HG02840 (cell line): ENCODE results near the gene CHST11.
A peak's percentile ranks its signal among the peaks of the same experiment; 100 is the strongest.

Source experiments
- ATAC-seq: cut with Tn5 transposase; IDR thresholded peaks from one replicate; pipeline ENCODE4 v1.9.1; 2021; ENCODE audit warnings: mild to moderate bottlenecking, moderate library complexity, moderate number of reproducible peaks; ENCODE audit not compliant: unreplicated experiment, low FRiP score

Gene CHST11

DNA sequence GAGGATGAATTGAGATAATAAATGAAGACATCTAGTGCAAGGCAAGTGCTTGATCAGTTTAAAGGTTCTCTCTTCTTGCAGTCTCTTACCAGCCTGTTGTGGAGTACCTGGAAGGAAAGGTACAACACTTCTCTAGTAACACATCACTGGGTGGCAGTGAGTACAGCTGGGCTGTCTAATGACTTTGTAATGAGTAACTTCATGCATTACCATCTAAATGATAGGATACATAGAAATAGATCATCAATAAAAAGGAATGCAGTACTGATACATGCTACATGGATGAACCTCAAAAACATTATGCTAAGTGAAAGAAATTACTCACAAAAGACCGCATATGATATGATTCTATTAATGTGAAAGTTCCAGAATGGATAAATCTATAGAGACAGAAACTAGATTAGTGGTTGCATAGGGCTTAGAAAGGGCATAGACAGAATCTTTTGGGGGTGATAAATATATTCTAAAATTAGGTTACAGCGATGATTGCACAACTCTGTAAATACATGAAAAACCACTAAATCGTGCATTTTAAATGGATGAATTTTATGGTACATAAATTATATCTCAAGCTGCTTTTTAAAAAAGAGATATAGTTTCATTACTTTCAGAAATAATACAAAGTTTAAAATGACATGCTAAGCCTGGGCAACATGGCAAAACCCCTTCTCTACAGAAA, 224.4 kb downstream of the CHST11 start:
- no peak for ATAC-seq

DNA sequence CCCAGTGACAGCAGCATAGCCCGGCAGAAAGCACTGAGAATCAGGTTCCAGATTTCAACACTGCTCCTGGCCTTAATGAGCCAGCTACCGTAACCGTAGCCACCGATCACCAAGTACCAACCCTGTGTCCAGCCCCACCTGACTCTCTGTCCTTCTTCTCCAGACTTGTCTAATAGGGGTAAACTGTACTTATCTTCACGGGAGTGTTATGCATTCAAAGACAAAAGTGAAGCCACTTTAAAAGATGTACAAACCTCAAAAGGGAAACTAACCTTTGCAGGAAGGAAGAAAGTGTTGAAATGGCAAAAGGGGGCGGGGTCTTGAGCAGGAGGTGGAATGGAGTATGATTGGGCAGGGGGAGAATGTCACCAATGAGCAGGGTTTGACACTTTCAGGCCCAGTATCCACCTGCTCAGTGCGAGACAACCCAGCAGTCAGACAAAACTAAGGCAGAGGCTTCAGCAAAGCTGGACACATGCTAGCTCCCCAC, 226.1 kb downstream of the CHST11 start:
- peak; percentile 58 for ATAC-seq

DNA sequence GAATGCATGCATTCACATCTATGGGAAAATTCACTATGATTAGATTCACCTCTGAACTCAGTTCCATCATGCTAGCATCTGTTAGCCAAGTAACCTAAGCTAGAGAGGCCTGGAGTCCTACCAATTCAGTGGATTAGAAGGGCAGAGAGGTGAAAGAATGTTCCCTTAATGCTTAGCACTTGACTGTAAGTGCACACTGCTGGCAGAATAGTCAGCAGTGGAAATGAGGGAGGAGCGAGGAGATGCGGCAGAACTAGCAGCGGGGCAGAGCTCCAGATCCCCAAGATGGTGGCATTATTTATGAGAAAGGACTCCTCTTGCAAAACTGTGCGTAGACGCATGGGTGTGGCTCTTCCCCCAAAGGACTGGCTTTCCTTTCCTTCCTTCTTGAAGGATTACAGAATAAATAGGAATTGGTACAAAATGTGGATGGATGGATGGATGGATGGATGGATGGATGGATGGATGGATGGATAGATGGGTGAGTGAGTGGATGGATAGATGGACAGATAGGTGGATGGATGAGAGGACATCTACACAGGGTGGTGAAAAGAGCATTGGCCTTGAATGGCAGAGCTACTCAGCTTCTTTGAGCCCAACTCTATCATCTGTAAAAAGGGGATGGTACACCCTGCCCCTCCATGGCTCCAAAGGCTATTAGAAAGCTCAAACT, 227.2 kb downstream of the CHST11 start:
- no peak for ATAC-seq

DNA sequence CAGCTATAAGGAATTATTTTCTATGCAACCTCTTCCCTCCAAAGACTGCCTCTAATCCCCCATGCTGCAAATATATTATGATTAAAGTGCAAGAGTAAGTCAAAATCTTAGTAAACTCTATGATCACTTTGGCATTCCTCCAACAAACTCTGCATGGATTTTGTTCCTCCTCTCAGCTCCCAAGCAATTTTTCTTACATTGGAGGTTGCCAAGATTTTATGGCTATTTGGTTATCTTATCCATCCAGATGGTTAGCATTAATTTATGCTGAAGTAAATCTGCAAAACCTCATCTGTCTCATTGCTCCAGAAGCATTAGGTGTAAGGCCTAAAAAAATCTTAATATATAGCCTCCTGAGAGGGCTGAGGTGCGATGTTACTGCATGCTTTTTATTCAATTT, 228.1 kb downstream of the CHST11 start:
- ATAC-seq: no peak

DNA sequence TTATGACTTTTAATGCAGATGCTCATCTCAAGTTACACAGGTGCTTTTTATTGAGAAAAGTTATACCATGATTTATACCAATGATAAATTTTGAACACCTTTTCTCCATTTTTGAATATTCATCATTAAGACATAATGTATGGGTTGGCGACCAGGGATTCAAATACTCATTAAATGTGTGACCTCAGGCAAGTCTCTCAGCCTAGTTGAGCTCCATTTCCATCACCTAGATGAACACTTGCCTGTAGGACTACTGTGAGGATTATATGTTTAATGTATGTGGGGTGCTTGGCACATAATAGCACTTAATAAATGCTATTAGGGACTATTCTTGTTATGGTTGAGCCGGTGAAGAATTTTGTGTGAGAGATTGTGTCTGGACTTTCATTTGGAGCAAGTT, 228.6 kb downstream of the CHST11 start:
- no peak for ATAC-seq

DNA sequence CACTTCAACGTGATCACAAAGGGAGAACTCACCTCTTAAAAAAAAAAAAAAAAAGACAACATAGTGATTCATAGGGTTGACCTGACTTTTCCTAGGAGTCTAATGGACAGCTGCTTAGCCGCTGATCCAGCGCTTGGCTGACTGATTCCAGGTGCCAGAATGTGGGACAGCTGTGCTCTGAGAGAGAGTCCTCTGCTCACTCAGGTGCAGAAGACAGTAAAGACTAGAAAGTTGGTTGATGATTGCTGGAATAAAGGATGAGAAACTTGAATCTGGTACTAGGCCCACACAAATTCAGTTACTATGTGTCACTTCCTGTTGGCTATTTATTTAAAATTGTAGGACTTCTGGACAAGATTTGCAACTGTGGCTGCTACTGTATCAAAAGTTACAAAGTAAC, 229.4 kb downstream of the CHST11 start:
- ATAC-seq: no peak

DNA sequence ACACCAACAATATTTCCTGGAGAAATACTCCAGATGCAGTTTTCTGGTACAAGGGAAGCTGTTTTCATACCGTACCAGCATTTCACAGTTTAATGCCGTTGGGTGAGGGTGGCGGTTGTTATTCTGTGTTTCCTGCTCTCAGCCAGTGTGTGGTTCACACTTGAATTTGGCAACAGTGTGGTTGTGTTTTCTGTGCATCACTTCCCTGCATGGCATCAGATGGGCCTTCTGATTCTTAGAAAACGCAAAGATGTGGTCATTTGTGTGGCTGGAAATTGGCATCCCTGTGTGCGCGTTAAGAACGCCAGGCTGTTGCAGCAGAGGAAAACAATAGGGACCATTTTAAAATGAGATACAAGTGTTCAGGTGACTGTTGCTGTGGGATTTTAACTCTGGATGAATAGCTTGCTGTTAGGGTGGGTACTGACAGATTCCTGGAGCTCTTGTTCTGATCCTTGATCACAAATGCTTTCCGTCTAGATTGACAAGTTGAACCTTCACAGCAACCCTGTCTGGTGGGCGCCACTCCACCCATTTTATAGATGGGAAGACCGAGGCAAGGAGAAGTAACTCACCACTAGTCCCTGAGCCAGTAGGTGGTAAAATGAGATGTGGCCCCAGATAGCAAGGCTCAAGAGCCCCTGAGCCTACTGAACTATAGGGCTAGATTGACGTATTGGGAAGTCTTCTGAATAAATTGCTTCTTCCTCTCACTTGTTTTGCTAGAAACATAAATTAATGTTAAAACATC, 231.2 kb downstream of the CHST11 start:
- no peak for ATAC-seq

DNA sequence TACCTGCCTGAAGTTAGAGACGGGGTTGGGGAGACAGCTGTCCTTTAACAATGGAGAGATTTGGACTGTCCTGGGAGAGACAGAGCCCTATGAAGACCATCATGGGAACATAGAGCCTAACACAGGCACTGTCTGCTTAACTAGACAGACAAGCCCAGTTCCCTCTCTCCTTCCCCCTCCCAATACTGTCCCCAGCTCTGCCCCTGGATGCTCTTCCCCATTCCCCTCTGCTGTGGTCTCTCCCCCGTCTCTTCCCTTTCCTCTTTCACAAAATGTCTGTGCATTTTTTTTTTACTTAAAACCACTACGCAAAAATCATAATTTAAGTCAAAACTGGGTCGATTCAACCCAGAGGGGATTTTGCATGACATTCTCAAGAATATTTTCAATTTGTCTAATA, 232.9 kb downstream of the CHST11 start:
- no peak for ATAC-seq

DNA sequence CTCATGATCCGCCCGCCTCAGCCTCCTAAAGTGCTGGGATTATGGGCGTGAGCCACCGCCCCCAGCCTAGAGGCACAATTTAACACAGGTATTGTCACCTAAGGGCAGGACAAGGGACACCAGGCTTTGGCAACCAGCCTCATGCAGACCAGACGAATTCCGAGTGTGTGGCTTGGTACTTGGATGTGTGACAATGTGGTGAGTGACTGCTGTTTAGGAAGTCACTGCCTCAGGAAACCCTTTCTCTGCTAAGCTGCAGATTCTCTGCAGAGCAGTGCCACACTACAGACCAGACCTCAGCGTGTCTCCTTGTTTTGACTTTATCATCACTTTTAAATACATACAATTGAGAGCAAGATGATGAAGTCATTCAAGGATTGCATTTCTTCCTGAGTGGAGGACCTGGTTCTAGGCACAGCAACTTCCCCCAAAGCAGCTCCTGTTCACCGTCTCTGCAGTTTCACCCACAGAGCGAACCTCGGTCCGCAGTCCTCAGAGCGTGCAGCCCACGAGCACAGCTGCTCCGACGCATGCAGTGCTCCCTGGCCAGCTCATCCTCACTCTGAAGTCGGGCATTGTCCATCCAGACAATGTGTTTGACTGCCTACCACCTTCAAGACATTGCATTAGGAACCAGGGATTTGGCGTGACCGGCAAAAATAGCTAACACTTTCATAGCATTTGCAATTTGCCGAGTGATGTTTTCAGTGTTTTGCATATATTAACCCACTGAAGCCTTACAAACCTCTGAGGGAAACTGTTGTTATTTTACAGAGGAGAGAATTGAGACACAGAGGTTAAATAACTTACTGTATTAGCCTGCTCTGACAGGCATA, 235.2 kb downstream of the CHST11 start:
- ATAC-seq: no peak

DNA sequence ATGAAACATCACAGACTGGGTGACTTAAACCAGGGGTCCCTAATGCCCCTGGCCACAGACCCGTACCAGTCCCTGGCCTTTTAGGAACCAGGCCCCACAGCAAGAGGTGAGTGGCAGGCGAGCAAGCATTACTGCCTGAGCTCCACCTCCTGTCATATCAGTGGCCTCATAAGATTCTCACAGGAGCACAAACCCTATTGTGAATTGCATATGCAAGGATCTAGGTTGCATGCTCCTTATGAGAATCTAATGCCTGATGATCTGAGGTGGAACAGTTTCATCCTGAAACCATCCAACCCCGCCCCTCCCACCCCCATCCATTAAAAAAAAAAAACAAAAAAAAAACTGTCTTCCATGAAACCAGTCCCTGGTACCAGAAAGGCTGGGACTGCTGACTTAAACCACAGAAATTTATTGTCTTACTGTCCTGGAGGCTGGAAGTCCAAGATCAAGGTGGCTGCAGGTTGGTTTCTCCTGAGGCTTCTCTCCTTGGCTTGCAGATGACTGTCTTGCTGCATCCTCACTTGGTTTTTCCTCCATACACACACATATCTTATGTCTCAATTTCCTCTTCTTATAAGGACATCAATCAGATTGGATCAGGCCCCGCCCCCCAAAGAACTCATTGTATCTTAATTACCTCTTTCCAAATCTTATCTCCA, 235.9 kb downstream of the CHST11 start:
- no peak for ATAC-seq

DNA sequence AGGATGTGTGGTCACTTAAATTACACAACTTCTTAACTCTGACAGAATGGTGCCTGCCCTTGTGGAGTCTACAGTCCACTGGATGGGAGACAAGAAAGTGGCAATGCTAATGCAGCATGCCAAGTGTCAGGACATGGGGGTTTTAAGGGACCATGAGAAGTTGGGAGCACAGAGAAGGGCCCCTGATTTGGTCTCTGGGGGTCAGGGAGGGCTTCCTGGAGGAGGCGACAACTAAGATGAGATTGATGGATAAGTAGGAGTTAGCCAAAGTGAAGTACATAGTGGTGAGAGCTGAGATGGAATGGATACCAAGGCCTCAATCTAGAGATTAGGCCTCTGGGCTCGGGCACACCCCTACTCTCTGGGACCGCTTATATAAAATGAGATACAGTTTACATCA, 236.7 kb downstream of the CHST11 start:
- no peak for ATAC-seq

DNA sequence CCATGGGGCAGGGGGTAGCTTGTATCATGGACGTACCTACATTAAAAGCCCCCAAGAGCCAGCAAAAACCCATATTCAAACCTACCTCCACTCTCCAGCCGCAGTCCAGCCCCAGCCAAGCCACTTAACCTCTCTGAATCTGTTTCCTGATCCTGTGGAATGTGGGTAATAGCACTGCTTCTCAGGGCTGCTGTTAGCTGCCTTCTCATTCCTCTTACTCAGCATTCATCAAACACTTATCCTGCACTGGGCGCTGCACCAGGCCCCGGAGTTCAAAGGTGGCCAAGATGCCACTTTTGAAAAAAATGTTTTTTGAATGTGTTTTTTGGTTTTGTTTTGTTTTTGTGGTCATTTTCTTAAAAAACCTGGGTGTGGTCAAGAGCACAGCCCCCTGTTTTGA, 237.4 kb downstream of the CHST11 start:
- ATAC-seq: no peak

DNA sequence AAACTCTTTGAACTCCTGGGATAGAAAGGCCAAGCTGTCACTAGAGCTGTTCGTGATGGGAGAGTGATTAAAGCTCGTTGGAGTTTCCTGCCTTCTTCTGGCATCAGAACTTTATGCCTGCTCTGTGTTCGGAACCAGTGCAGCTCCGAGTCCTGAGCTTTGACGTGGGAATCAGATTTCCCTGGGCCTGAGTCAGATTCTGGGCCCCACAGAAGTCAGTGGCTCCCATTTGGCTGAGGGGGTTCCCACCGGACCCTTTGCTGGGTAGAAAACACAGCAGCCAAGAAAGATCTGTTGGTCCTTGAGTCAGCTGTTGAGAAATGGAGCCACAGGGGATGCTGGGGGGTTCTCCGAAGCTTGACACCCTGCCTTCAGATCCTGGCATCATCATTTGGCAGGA, 238.0 kb downstream of the CHST11 start:
- no peak for ATAC-seq

DNA sequence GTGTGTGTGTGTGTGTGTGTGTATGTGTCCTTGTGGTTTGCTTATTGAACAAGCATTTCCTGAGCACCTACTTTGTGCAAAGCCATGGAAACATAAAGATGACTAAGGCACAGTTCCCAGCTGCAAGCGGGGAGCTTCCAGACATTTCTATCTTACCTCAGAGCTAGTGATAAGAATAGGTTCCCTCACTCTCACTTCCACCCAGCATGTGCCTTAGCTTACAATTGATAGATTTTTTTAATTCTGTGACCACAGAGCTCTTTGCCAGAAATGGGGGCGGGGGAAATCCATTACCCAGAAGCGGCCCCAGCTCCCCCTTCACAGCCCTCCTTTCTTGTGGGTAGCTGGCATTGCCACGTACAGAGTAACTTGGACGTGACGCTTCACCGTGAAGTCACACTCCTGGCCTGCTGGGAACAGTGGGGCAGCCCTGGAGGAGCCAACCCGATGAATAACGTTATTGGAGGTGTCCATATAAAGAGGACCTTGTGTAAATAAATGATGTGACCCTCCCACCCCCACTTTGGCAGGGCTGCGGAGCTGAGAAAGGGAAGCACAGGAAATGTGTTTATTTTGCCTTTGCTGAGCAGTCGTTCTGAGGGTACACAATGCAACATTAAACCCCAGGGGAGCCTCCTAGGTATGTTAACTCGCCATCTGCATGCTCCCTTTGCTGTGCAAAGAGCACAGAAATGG, 238.9 kb downstream of the CHST11 start:
- no peak for ATAC-seq

DNA sequence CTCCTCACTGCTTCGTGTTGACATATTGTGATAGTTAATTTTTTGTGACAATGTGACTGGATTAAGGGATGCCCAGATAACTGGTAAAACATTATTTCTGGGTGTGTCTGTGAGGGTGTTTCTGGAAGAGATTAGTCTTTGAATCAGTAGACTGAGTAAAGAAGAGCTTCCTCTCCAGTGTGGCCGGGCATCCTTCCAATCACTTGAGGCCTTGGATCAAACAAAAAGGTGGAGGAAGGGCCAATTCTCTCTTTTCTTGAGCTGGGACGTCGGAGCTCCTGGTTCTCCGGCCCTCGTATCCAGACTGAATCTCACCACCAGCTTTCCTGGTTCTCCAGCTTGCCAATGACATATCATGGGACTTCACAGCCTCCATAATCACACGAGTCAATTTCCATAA, 240.4 kb downstream of the CHST11 start:
- ATAC-seq: no peak

DNA sequence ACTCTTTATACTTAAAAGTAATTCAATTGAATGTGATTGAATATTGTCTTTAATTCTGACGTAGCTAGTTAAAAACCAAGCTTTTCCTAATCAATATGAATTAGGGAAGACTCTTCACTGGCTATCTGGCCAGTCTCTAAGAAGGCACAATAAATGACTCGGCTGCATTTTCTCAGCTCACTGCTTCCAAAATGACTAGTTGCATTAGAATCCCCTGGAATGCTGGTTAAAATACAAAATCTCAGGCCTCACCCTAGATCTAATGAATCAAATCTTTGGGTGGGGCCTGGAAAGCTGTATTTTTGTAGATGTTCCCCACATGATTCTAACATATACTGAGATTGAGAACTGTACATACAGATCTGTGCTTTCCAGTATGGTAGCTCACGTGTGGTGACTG, 242.1 kb downstream of the CHST11 start:
- ATAC-seq: no peak

DNA sequence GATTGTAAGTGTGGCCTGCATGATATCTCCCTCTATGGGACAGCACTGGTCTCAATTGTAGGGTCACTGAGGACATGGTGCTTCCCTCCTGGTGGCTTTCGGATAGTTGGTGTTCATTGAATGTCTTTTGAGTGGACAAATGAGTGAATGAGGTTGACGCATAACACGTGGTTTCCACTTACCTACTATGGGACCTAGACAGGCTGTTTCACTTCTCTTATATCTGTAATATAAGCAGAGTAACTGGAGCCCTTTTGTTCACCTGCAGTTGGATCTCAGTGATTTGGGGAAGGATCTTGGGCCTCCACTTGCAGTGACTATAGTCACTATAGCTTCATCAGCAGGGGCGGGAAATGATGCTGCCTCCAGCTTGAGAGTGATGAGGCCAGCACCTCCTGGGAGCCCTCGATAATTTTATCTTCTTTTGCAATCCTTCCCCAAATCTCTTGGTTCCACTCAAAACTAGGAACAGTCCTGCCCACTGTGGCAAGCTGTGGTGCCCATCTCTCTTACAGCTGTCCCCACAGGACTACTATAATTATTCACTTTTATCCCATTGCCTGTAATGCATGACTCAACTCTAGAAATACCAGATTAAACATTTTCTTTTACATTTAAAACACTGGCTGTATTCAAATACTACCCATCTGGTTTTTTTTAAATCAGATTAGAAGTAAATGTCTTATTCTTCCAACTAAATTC, 242.9 kb downstream of the CHST11 start:
- peak; percentile 64 for ATAC-seq

DNA sequence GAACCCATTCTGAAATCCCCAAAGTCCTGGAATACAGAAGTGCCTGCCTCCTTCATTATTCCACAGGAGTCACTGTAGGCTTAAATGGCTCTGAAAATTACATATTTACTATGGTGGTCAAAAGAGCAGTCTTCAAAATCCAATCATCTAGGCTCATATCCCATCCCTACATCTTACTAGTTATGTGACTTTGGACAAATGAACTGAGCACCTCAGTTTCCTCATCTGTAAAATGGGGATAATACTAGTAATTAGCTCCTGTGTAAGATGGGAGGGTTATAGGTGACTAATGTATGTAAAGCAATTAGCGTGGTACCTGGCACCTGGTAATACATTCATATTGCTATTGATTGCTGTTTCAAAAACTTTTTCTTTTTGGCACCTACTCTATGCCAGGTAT, 243.6 kb downstream of the CHST11 start:
- no peak for ATAC-seq

DNA sequence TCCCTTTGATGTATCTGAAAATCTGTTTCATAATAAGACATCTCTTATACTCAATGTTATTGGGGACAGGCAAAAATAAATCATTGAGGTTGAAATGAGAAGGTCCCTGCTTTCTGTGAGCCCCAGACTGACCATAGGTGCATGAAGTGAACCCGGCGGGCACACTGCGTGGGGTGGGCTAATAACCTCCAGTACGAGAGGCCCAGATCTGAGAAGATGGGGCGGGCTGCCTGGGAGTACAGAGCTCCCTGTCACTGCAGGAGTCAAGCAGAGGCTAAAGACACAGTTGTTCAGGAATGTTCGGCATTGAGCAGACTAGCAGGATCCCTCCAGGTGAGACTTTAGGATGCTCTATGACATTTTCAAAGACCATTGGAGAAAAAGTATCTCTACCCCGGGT, 244.6 kb downstream of the CHST11 start:
- no peak for ATAC-seq
